Suprapubic skin (tissue), 4 donors: Measurements from ENCODE around the gene GRIK4. TPM values are rescaled to one million over a fixed set of nuclear protein-coding genes. Genes with fewer than 3 reads are reported as not detected.

Experiments used
- DNase-seq, 2 donors: peaks; one replicate each; pipeline ENCODE4 v3.0.0-alpha.2; 2019; ENCODE audit warnings: low spot score in 2 of 2
- H3K27ac ChIP-seq: fragments of 200-600 bp; sonication (generic); one replicate; pipeline ENCODE4 v1.5.1; 2019
- H3K27me3 ChIP-seq: fragments of 200-600 bp; sonication (generic); one replicate; pipeline ENCODE4 v1.5.1; 2019
- H3K36me3 ChIP-seq: fragments of 200-600 bp; sonication (generic); one replicate; pipeline ENCODE4 v1.5.1; 2019
- H3K4me1 ChIP-seq: fragments of 200-600 bp; sonication (generic); one replicate; pipeline ENCODE4 v1.5.1; 2019
- H3K4me3 ChIP-seq: fragments of 200-600 bp; sonication (generic); one replicate; pipeline ENCODE4 v1.5.1; 2019; ENCODE audit warnings: mild to moderate bottlenecking
- H3K9me3 ChIP-seq: fragments of 200-600 bp; sonication (generic); one replicate; pipeline ENCODE4 v1.5.1; 2019
- CTCF ChIP-seq, 2 donors: fragments of 200-600 bp in 1 of 2; fragments of 450-650 bp in 1 of 2; sonication (generic) in 1 of 2; IDR thresholded peaks; one replicate each; pipeline ENCODE4 v1.5.1; 2016 to 2019; ENCODE audit warnings: antibody characterized with exemption in 2 of 2, mild to moderate bottlenecking in 1 of 2, moderate library complexity in 1 of 2
- EP300 ChIP-seq: sonication (generic); formaldehyde crosslinking; IDR thresholded peaks from one replicate; pipeline ENCODE4 v1.6.1; 2017; ENCODE audit warnings: antibody characterized with exemption
- POLR2A ChIP-seq, 2 donors: fragments of 450-650 bp; IDR thresholded peaks; one replicate each; pipeline ENCODE4 v1.6.1; 2017; ENCODE audit warnings: antibody characterized with exemption in 2 of 2, mild to moderate bottlenecking in 2 of 2, moderate library complexity in 2 of 2
- POLR2AphosphoS5 ChIP-seq, 3 donors: sonication (generic); formaldehyde crosslinking; IDR thresholded peaks; one replicate each; pipeline ENCODE4 v1.6.1; 2017; ENCODE audit warnings: antibody characterized with exemption in 3 of 3
- WGBS: methylation state at CpG from one replicate; pipeline ENCODE4 v1.1.5; 2018; 5-methylcytosine and 5-hydroxymethylcytosine counted together
- total RNA-seq, 4 donors: library from RNA; depleted of rRNA; stranded (reverse); fragments of >200 nt; gene quantifications; one replicate each; pipeline ENCODE4 v1.1.0, GENCODE V29; 2016

GRIK4 gene
- total RNA-seq, 4 donors from 2014 or later, result 0.24 TPM; not detected in 3

DNA sequence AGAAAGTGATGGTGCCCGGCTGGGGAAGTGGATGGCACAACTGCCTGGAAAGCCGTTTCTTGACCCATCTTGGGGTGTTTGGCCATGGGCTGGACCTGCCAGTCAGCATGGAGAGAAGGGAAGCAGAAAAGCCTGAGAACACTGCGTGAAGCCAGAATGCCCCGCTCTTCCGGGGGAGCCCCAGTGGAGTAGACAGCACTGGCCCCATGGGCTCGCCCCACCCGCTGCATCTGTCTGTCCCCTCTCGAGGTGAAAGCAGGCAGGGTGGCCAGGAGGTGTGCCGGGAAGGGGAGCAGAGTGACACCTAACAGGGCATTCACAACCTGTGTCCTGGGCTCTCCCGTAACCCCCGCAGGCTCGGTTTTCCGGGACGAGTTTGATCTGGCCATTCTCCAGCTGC is 455.3 kb downstream of the GRIK4 start:
- WGBS, result 88% methylated on average over 13 of the region's 14 CpGs

GRCh38 chr11:120969993-120970392 is 458.4 kb downstream of the GRIK4 start:
- H3K27me3 ChIP-seq, result peaks cover 27% of the 10 kb centered on the region
- no peak overlapping the region for H3K4me3 ChIP-seq
- no peaks in the 10 kb centered on the region for H3K9me3 ChIP-seq
- no peak overlapping the region for H3K27ac ChIP-seq
- no peak for TF ChIP-seq CTCF (IDR thresholded peaks at IDR 0.05)
- TF ChIP-seq POLR2A (IDR thresholded peaks at IDR 0.05), result no peak
- H3K4me1 ChIP-seq, result no peaks in the 10 kb centered on the region
- 94% methylated on average over 6 of the region's 6 CpGs for WGBS
- no peak for DNase-seq
- H3K36me3 ChIP-seq, result no peaks in the 10 kb centered on the region

More for the DNA sequence above, 455.3 kb downstream of the GRIK4 start:
- no peaks in the 10 kb centered on the region for H3K4me1 ChIP-seq
- TF ChIP-seq CTCF (IDR thresholded peaks at IDR 0.05), result no peak
- TF ChIP-seq POLR2A (IDR thresholded peaks at IDR 0.05), result no peak
- no peak for TF ChIP-seq POLR2AphosphoS5 (IDR thresholded peaks at IDR 0.05)
- no peak for TF ChIP-seq EP300
- H3K36me3 ChIP-seq, result no peaks in the 10 kb centered on the region
- no peak for DNase-seq
- H3K27ac ChIP-seq, result no peak overlapping the region
- no peaks in the 10 kb centered on the region for H3K9me3 ChIP-seq
- no peak overlapping the region for H3K4me3 ChIP-seq
- H3K27me3 ChIP-seq, result peaks cover 21% of the 10 kb centered on the region

DNA sequence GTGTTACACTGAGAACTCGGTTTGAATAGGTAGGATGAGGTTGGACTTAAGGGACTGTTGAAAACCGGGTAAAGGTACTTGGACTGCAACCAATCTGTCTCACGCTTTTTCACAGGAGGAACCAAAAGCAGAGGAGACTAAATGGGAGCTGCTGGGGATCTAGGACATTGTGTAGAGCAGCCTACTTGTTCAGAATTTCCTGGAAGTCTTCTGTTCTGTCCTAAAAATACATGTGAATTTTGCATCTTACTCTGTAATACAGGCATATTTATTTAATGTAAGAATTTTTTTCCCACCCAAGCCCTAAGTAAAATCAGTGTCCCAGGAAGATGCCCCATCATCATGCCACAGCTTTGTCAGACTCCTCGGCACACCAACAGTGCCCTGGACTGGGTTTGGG is 460.3 kb downstream of the GRIK4 start:
- Histone ChIP-seq H3K4me1 (no peaks in the 10 kb centered on the region), H3K9me3 (no peaks in the 10 kb centered on the region), H3K36me3 (no peaks in the 10 kb centered on the region), H3K27ac (no peak overlapping the region), H3K4me3 (no peak overlapping the region), H3K27me3 (peaks cover 26% of the 10 kb centered on the region)
- WGBS, result 93% methylated on average over 4 of the region's 4 CpGs
- DNase-seq, result no peak
- TF ChIP-seq POLR2A (IDR thresholded peaks at IDR 0.05) (no peak), EP300 (no peak), POLR2AphosphoS5 (IDR thresholded peaks at IDR 0.05) (no peak), CTCF (IDR thresholded peaks at IDR 0.05) (no peak)

DNA sequence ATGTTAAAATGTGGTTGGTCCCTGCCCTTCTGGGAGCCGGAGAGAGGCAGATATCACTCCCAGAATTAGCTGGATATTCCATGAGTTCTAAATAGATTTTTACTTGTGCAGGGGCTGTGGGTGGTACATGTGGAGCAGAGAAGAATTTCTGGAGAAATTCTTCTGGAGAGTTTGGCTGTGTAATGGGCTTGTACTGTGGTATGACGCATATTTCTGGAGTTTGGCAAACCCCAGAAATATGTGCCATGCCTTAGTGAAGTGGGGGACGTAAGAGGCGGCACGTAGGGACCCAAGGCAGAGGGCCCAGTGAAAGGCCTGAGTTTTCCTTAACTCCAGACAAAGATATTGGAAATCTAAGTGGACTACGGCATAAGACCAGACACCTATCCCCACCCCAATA is 461.1 kb downstream of the GRIK4 start:
- WGBS, result 94% methylated on average over 6 of the region's 6 CpGs
- Histone ChIP-seq H3K4me1 (no peaks in the 10 kb centered on the region), H3K27me3 (peaks cover 18% of the 10 kb centered on the region), H3K4me3 (no peak overlapping the region), H3K9me3 (no peaks in the 10 kb centered on the region), H3K27ac (no peak overlapping the region), H3K36me3 (no peaks in the 10 kb centered on the region)
- TF ChIP-seq POLR2A (IDR thresholded peaks at IDR 0.05), result no peak
- no peak for TF ChIP-seq POLR2AphosphoS5 (IDR thresholded peaks at IDR 0.05)
- TF ChIP-seq EP300, result no peak
- TF ChIP-seq CTCF (IDR thresholded peaks at IDR 0.05), result no peak
- DNase-seq, result no peak

GRCh38 chr11:120973501-120973900 is 462.0 kb downstream of the GRIK4 start:
- peaks cover 17% of the 10 kb centered on the region for H3K27me3 ChIP-seq
- TF ChIP-seq POLR2A (IDR thresholded peaks at IDR 0.05) (no peak), CTCF (IDR thresholded peaks at IDR 0.05) (no peak), EP300 (no peak), POLR2AphosphoS5 (IDR thresholded peaks at IDR 0.05) (no peak)
- H3K4me1 ChIP-seq, result no peaks in the 10 kb centered on the region
- H3K36me3 ChIP-seq, result no peaks in the 10 kb centered on the region
- H3K4me3 ChIP-seq, result no peak overlapping the region
- DNase-seq, result no peak
- 67% methylated on average over 7 of the region's 7 CpGs for WGBS
- H3K27ac ChIP-seq, result no peak overlapping the region
- H3K9me3 ChIP-seq, result no peaks in the 10 kb centered on the region
